ENCODE results near the gene C20orf144.

The C20orf144 gene

GRCh38 chr20:33653218-33653899, 8.8 kb upstream of the C20orf144 start:
- ChIA-PET POLR2A (interaction anchor here (3.3 kb wide), 1 partner anchor 10 kb away, joined by 12 read pairs; no protein-coding TSS in a partner anchor), CTCF (interaction anchor here (0.8 to 5.4 kb wide), 15 partner anchors 8 to 210 kb away, joined by 3 to 31 read pairs (median 5); partner anchors contain the start of genes ACTL10, C20orf144 and SNTA1)
- DNase-seq (ENCODE audit: extremely low spot score), result peak; percentile 79
- TF ChIP-seq CTCF (IDR thresholded peaks at IDR 0.05; ENCODE audit: control extremely low read depth, extremely low read depth, low read depth, missing control alignments), result peak; percentile 73

- ChIA-PET POLR2A (interaction anchor here (3.3 kb wide), 1 partner anchor 9 kb away, joined by 12 read pairs; no protein-coding TSS in a partner anchor), CTCF (interaction anchor here (0.8 to 5.4 kb wide), 17 partner anchors 9 to 210 kb away, joined by 3 to 31 read pairs (median 5); partner anchors contain the start of genes ACTL10, C20orf144 and SNTA1)
- no peak for TF ChIP-seq CTCF (IDR thresholded peaks at IDR 0.05; ENCODE audit: control extremely low read depth, extremely low read depth, low read depth, missing control alignments)
- no peak for DNase-seq (ENCODE audit: extremely low spot score)
Measured at GRCh38 chr20:33653900-33654596, 8.1 kb upstream of the C20orf144 start.

GRCh38 chr20:33654680-33655161, 7.4 kb upstream of the C20orf144 start:
- no peak for DNase-seq (ENCODE audit: extremely low spot score)
- ChIA-PET CTCF (interaction anchor here (1.2 to 5.4 kb wide), 9 partner anchors 8 to 200 kb away, joined by 3 to 31 read pairs (median 6); partner anchors contain the start of genes ACTL10 and C20orf144), POLR2A (interaction anchor here (3.3 kb wide), 1 partner anchor 9 kb away, joined by 12 read pairs; no protein-coding TSS in a partner anchor)
- TF ChIP-seq CTCF (IDR thresholded peaks at IDR 0.05; ENCODE audit: control extremely low read depth, extremely low read depth, low read depth, missing control alignments), result no peak

- CTCF ChIA-PET, result interaction anchor here (1.2 to 5.4 kb wide), 5 partner anchors 12 to 201 kb away, joined by 3 to 31 read pairs (median 4); partner anchors contain the start of gene ACTL10
Measured at GRCh38 chr20:33655164-33655563, 7.0 kb upstream of the C20orf144 start.

GRCh38 chr20:33656010-33656782, 5.9 kb upstream of the C20orf144 start:
- ChIA-PET POLR2A (no interaction called here), CTCF (interaction anchor here (5.4 kb wide), 1 partner anchor 11 kb away, joined by 31 read pairs; the partner anchor contains the start of gene ACTL10)
- no peak for DNase-seq (ENCODE audit: extremely low spot score)
- no peak for TF ChIP-seq CTCF (IDR thresholded peaks at IDR 0.05; ENCODE audit: control extremely low read depth, extremely low read depth, low read depth, missing control alignments)

More at GRCh38 chr20:33655164-33655563, 7.0 kb upstream of the C20orf144 start:
- no peak for TF ChIP-seq CTCF (IDR thresholded peaks at IDR 0.05; ENCODE audit: control extremely low read depth, extremely low read depth, low read depth, missing control alignments)
- POLR2A ChIA-PET, result interaction anchor here (3.3 kb wide), 1 partner anchor 8 kb away, joined by 12 read pairs; no protein-coding TSS in a partner anchor
- DNase-seq (ENCODE audit: extremely low spot score), result no peak

All from GM10248 (cell line).